GM18498 (cell line): Measurements from ENCODE around the gene SSR4.
"Not testable (repeated sequence)": the region's sequence is repeated elsewhere in the genome, so short reads cannot be mapped to it uniquely, and the experiment has no call there.

Experiments used
- ATAC-seq: cut with Tn5 transposase; IDR thresholded peaks from one replicate; pipeline ENCODE4 v1.9.1; 2021; ENCODE audit warnings: mild to moderate bottlenecking, moderate library complexity; ENCODE audit not compliant: unreplicated experiment

Gene SSR4

DNA sequence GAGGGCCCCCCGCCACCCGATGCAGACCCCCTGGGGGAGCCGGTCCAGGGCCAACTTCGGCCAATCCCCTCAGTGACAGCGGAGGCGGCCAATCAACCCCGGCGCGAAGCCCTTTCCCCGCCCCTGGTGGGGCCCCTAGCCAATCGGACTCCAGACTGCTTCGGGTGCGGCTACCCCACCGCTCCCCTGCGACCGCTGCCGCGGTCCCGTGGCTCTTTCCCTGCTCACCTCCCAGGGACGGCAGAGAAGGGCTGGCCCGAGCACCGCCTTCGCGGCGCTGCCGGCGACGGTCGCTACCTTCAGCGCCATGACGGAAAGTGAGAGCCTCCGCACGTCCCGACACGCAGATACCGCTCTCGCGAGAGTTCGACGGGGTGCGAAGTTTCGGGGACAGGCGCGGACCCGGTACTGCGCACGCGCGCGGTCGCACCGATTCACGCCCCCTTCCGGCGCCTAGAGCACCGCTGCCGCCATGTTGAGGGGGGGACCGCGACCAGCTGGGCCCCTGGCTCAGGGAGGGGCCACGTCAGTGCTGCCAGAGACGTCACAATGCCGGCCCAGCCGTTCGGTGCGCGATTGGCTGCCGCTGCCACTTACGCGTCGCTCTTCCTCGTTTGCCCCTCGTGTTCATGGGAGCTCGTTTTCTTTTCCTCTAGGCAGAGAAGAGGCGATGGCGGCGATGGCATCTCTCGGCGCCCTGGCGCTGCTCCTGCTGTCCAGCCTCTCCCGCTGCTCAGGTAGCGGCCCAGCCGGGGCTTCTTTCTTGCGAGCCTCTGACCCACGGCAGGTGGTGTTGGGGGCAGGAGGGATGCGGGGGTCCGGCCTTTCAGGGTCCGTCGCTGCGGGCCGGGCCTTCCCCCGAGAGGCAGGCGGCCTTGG lies at the start of gene SSR4, which contains the start of gene IDH3G:
TSS of gene SSR4 (plus strand) at position 651 of the 879 bp plus-strand sequence. CDS start at position 671, 20 bp downstream.
TSS of gene IDH3G (minus strand) at position 358 of the 879 bp plus-strand sequence. CDS start at position 309, 49 bp downstream.
- ATAC-seq = peak; percentile 94

DNA sequence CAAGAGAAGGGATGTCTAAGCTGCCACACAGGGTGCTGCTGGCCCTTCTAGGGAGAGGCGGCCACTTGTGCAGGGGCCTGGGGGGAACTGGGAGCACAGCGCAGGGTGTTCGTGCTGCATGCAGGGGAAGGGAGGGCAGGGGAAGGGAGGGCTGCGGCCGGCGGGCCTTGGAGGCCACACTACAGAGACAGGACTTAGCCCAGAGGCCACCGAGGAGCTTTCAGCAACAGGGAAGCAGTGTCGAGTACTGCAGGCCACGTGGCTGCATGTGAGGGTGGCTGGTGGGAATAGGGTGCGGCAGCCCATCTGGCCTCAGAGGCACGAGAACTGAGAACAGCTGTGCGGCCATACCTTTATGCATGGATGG lies 49.4 kb upstream of the SSR4 start:
- ATAC-seq = not testable (repeated sequence)

DNA sequence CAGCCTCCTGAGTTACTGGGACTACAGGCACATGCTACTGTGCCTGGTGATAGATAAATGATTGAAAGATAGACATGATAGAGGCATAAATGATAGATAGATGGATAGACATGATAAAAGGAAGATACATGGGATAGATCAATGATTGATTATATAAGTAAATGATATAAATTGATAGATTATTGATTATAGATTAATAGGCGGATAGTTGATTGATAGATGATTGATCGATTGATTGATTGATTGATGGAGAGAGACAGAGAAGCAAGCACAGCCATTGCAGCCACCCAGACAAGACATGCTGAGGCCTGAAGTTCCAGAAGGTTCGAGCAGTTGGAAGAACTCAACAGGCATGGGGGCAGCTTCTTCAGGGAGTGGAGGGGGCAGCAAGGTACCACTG lies 48.1 kb upstream of the SSR4 start:
- no peak for ATAC-seq

DNA sequence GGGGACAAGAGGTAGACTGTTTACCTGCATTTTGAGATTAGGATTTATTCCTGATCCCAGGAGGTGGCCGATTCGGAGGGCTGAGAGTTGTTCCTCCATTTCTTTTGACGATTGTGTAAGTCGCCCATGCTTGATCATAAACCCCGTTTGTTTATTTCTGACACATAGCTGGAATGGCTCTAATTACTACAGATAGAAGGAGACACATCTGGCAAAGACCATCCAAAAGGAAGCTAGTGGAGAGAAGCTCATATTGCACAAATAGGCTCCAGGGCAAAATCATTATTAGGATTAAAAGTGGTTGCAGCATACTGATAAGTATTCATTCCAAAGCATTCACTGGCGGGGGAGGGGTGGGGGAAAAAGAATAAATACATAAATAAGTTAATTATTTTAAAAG lies 47.5 kb upstream of the SSR4 start:
- not testable (repeated sequence) for ATAC-seq

DNA sequence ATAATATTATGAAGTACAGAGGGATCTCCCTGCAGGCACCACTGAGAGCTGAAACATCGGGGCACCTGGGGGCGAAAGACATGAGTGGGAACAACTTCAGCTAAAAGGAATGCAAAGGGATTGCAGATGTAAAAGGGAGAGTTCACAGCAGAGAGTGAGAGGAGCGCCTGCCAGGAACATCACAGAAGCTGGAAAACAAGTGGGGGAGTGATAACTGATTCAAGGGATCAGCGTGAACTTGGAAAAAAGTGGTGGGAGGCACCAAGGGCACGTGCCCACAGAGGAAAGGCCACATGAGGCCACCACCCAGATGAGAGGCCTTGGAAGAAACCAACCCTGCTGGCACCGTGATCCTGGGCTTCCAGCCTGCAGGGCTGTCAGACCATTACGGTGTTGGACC lies 45.5 kb upstream of the SSR4 start:
- not testable (repeated sequence) for ATAC-seq

DNA sequence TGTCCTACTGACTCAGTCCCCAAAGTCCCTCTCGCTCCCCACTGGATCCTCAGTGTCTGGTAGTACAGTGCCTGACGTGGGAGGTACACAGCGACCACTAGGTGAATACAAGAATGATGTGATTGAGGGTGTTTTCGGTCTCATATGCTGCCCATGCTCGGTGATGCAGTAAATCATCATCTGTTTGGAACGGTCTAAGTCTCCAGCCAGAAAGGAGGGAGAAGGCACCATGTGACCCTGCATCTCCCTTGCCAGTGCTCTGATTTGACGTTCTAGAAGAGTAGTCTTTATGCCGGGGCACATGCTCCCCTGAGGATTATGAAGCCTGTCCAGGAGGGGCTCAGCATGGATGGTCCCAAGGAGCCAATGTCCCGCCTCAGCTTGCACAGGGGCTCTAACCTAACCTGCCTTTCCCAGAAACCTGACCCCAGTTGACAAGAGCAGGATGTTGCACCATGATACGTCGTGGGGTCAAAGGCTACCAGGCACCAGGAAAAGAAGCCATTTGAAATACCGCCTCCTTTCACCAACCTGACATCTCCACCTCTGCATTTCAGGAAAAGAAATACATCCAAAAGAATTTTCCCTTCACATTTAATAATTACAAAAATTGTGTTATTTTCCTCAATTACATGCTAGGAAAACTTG lies 44.2 kb upstream of the SSR4 start:
- no peak for ATAC-seq

DNA sequence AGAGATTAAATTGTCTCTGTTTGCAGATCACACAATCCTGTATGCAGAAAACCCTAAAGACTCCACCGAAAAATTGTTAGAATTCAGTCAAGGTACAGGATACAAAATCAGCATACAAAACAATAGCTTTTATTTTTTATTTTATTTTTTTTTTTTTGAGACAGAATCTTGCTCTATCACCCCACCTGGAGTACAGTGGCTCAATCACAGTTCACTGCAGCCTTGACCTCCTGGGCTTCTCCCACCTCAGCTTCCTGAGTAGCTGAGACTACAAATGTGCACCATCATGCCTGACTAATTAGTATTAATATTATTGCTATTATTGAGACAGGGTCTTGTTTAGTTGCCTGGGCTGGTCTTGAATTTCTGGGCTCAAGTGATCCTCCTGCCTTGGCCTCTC lies 39.3 kb upstream of the SSR4 start:
- ATAC-seq = no peak

DNA sequence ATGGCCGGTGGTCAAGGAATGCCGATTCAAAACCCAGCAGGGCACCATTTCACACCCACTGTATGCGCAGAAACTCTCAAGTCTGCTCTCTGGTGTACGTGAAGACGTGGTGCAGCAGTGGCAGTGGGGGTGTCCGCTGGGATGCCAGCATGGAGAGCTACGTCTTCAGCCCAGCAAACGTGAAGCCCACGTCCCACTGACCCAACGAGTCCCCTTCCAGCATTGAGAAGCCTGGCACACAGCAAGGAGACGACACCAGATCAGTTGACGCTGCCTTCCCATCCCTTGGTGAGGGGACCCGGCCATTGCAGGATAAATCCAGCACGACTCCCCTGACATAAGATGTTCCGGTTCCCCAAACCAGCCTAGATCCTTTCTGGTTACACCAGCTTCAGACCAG lies 32.6 kb upstream of the SSR4 start:
- no peak for ATAC-seq

DNA sequence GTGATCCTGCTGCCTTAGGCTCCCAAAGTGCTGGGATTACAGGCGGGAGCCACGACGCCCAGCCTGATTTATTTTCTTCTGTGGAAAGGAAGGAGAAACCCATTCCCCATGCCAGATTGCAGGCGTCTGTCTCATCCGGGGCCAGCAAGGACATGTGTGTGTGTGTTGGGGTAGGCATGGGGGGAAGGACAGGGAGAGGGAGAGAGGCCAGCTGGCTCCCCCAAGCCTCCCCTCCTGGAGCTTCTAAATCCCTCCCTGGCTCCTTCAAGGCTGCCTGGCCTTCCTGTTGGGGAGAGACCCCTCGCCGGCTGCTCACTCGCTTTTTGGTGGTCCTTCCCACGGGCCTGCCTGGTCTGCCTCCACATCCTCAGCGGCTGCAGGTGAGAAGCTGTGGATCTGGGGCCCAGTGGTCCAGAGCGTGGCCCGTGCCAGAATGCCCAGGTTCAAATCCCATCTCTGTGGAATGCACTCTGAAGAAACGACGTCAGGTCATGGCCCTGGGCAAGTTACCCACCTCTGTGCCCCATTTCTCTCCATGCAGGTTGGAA lies 31.8 kb upstream of the SSR4 start:
- ATAC-seq = no peak

DNA sequence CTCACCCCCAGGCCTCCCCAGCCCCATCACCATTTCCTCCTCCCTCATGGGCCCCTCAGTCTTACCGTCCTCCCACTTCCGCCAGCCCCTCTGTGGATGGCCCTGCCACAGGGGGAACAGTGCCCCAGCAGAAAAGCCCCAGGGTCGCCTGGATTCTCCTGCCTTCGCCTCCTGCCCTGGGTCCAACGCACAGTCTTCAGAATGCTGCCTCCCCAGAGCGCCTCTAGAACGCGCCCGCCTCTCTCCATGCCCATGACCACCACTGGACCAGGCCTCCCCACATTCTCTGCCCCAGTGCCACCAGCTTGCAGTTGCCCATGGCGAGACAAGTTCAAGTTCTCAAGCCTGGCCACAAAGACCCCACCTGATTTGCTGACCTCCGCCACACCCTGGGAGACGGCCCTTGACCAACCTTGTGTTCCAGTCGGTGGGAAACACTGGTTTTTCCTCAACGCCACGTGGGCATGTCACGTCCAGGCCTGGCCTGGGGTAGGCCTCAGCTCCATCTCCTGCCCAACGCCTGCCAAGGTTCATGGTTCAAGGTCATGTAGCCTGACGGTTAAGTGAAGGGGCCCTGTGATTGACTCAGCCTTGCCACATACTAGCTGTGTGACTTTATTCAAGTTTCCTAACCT lies 31.1 kb upstream of the SSR4 start:
- ATAC-seq = no peak

DNA sequence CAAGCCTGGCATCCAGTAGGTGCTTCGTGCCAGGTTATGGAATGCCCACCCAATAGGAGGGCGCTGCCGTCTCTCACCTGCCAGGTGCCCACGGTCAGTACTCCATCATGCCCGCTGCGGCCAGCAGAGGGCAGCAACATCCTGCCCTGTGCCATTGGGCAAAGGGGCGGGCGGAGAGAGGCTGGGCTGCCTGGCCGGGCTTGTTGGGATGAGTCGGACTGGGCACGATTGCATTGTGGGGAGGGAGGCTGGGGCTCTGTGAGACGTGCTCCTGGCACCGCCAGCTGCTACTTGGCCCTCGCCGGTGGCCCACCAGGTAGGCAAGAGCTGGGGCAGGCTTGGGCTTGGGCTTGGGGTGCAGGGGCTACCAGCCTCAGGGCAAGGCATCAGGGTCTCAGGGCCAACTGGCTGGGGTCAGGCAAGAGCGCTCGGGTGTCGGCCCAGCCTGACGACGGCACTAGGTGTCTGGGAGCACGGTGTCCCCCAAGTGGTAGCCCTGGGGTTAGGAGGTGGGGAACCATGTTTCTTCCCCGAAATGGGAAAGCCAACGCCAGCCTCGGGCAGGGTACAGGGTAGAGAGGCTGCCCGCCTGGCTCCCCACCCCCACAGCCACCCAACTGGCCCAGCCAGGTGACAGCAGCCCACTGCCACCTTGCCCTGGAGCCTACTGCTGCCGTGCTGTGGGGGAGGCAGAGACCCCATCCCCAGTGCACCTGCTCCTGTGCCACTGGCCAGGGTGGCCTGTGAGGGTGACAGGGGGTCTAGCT lies 30.3 kb upstream of the SSR4 start, which contains the start of gene PLXNB3:
TSS of gene PLXNB3 (plus strand) at position 261 of the 767 bp plus-strand sequence. CDS start 1,287 bp downstream, outside the sequence.
- ATAC-seq = no peak

DNA sequence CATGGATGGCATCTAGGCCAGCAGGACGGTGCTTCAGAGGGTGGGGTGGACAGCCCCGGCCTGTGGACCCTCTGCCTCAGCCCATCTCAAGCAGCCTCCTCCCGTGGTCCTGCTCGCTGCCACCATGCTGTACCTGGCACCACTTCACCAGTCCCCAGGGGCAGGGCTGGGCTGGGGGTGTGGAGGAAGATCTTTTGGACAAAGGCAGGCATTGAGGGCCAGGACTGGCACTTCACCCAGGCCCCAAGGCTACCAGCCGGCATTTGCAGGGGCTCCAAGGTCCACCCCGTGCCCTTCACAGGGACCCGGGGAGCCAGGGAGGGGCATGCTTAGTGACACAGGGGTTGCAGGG lies 29.7 kb upstream of the SSR4 start:
- ATAC-seq = no peak

DNA sequence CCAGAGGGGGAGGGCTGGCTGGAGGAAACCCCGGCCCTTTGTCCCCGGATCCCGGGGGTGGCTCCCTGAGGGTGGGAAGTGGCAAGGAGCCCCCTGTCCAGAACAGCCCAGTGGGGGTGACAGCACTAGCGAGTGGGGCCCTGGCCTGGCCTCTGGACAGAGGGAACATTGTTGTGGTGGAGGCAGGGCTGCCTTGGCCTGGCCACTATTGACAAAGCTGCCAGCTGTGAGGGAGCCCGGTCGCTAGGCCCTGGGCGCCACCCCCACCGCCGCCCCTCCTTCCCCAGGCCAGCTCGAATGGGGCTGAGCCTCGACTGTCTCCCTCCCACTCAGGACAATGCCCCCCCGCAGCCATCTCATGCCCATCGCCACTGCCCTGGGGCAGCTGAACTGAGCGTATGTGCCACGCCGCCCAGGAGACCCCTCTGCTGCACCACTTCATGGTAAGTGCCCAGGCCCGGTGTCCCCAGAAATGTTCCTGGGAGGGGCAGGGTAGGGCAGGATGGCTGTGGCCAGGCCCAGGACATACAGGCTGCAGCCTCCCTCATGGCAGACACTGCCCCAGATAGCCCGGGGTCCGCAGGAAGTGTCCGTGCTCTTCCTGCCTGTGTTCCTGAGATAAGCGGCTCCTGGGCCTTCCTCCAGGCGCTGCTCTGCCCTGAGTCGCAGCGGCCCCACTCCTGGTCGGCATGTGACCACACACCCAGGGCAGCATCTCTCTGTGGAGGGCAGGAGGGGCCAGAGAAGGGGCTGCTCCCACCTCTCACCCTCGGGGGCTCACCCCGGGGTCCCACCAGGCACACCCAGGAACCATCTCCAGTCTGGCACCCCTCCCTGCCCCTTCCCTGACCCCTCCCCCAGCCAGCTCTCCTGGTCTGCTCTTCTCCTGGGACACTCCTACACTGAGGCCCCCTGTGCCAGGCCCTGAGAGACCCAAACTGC lies 29.1 kb upstream of the SSR4 start:
- ATAC-seq = no peak

DNA sequence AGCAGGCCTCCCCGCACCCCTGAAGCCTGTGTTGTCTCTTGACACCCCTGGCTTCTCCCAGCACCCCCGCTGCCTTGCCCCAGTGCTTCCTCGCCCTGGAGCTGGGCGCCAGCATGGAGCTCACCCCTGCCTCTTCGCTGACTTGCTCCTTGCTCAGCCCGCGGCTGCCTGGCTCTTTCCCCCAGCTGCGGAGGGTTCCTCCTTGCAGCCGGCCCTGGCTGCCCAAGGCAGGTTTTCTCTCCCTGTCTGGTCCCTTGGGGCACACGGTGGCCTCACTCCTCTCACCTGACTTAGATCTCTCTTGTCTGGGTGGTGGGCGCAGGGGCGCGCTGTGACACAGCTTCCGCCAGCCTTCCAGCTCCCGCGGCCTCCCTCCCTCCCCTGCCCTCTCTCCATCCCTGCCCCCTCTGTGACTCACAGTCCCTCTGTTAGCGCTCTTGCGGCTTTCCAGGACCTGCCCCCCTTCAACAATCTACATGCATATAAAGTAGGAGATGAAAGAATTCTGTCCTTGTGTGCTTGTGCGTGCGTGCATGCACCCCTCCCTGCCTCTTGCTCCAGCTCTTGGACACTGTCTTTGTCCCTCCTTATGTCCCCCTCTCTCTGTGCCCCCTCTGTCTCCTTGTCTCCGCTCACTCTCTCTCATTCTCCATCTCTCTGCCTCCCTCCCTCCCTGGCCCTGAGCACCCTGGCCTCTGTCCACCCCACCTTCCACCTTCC lies 28.2 kb upstream of the SSR4 start:
- no peak for ATAC-seq

DNA sequence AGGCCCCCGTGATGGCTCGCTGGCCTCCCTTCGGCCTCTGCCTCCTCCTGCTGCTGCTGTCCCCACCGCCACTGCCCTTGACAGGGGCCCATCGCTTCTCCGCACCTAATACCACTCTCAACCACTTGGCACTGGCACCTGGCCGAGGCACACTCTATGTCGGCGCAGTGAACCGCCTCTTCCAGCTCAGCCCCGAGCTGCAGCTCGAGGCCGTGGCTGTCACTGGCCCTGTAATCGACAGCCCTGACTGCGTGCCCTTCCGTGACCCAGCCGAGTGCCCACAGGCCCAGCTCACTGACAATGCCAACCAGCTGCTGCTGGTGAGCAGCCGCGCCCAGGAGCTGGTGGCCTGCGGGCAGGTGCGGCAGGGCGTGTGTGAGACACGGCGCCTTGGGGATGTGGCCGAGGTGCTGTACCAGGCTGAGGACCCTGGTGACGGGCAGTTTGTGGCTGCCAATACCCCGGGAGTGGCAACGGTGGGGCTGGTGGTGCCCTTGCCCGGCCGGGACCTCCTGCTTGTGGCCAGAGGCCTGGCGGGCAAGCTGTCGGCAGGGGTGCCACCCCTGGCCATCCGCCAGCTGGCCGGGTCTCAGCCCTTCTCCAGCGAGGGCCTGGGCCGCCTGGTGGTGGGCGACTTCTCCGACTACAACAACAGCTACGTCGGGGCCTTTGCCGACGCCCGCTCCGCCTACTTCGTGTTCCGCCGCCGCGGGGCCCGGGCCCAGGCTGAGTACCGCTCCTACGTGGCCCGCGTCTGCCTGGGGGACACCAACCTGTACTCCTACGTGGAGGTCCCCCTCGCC lies 27.4 kb upstream of the SSR4 start:
- ATAC-seq = no peak

DNA sequence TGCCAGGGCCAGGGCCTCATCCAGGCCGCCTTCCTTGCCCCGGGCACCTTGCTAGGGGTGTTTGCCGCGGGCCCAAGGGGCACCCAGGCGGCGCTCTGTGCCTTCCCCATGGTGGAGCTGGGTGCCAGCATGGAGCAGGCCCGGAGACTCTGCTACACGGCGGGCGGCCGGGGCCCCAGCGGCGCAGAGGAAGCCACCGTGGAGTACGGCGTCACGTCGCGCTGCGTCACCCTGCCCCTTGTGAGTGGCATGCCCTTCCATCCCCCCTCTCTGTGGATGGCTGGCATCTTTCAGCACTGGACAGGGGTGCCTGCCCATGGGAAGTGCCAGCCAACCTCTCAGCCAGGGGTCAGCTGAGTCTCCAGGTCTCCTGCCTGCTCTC lies 26.8 kb upstream of the SSR4 start:
- ATAC-seq = no peak

DNA sequence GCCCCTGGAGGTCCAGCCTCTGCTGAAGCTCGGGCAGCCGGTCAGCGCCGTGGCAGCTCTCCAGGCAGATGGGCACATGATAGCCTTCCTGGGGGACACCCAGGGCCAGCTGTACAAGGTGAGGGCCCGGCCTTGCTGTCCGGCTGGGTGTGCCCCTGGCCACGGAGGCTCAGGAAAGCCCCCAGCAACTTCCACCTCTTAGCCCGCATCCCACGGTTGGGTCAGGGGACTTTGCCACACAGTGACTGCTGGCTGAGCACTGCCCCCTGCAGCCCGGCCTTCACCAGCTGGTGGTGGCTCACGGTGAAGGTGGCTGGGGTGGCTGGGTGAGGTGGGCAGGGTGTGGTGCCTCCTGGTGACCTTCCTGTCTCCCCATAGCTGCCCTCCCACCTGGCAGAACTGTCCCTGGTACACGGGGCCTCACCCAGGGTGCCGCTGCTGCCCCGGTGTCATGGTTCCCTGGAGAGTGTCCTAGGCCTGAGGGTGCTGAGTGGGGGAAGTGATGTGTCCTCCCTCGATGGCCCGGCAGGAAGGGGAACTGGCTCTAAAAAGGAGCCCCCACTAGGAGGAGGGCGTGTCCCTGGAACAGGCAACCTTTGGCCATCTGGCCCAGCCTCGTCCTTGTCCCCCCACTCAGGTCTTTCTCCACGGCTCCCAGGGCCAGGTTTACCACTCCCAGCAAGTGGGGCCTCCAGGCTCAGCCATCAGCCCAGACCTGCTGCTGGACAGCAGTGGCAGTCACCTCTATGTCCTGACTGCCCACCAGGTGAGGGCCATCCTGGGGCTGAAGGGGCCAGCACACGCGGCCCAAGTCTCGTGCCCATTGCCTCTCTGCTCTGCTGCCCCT lies 25.9 kb upstream of the SSR4 start:
- no peak for ATAC-seq
